Calu3 (cell line): ENCODE data around the gene FHIT. TPM values are rescaled to one million over a fixed set of nuclear protein-coding genes. Genes with fewer than 3 reads are reported as not detected.

Source experiments
- BruUV-seq: library from RNA; stranded (reverse); fragments of 400-500 nt; replicated peaks from 2 replicates; lab custom pipeline; 2021; lab: Mats Ljungman, UMichigan
- CTCF ChIA-PET: fragments of 300-600 bp; sonication (Branson Sonifier 250); formaldehyde crosslinking; loops from one replicate; lab custom pipeline; 2022; ENCODE audit warnings: antibody characterized with exemption; lab: Charles Lee
- DNase-seq: peaks from one replicate; pipeline ENCODE4 v3.0.0; 2022
- H3K27ac Mint-ChIP-seq: one replicate; pipeline ENCODE4 v1.8.0; 2022; ENCODE audit warnings: mixed read lengths; ENCODE audit not compliant: unreplicated experiment
- H3K27me3 Mint-ChIP-seq: one replicate; pipeline ENCODE4 v1.8.0; 2022; ENCODE audit warnings: mixed read lengths; ENCODE audit not compliant: unreplicated experiment
- H3K36me3 Mint-ChIP-seq: one replicate; pipeline ENCODE4 v1.8.0; 2022; ENCODE audit warnings: mild to moderate bottlenecking, moderate library complexity, mixed read lengths; ENCODE audit not compliant: insufficient read depth, unreplicated experiment
- H3K4me1 Mint-ChIP-seq: one replicate; pipeline ENCODE4 v1.8.0; 2022; ENCODE audit warnings: mild to moderate bottlenecking, low read depth, mixed read lengths; ENCODE audit not compliant: unreplicated experiment
- H3K4me3 Mint-ChIP-seq: one replicate; pipeline ENCODE4 v1.8.0; 2022; ENCODE audit warnings: mild to moderate bottlenecking, low read depth, moderate library complexity, mixed read lengths; ENCODE audit not compliant: unreplicated experiment
- H3K9me3 Mint-ChIP-seq: one replicate; pipeline ENCODE4 v1.8.0; 2022; ENCODE audit warnings: low read depth, mixed read lengths; ENCODE audit not compliant: unreplicated experiment
- CTCF ChIP-seq: fragments of 200-600 bp; IDR thresholded peaks from one replicate; pipeline ENCODE4 v1.8.0; 2022; ENCODE audit warnings: antibody characterized with exemption; ENCODE audit not compliant: unreplicated experiment
- intact Hi-C: fragments of 100-400 bp; cut with micrococcal nuclease; formaldehyde crosslinking; loops from one replicate; pipeline ENCODE4 v1.10.0; 2022; ENCODE audit not compliant: unreplicated experiment
- total RNA-seq: library from RNA; stranded (reverse); gene quantifications from 2 replicates; pipeline ENCODE4 v1.2.3, GENCODE V29; 2022

Gene FHIT
- total RNA-seq, 1 experiment from 2014 or later, result 6.2 TPM

- H3K27me3 Mint-ChIP-seq, result no peaks in the 10 kb centered on the region
- CTCF ChIA-PET, result no interaction called here
Observed at GRCh38 chr3:59886790-59887189, 1364.5 kb downstream of the FHIT start.

DNA sequence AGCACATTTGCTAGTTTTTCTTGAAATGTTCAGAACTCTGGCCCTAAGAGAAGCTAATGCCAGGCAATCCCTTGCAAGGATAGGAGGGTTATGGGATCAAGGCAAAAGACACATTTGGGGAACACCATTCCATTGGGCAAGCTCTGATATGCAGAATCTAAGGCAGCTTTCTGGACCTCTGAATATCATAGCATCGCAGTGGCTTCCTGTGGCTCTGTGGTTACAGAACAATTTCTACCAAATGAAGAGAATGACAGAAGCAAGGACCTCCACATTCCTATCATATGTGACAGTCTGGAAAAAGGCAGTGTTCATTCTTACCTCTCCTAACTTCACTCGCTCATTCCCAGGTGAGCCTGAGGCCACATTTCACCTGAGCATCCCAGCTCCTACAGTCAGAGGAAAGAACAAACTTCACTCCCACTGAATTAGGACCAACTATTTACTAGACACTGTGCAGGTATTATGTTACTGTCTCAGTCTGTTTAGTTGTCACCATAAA lies 1365.3 kb downstream of the FHIT start:
- H3K9me3 Mint-ChIP-seq, result no peaks in the 10 kb centered on the region

More at GRCh38 chr3:59886790-59887189, 1364.5 kb downstream of the FHIT start:
- intact Hi-C loops, result no loop called here
- no TSS peak for BruUV-seq
- peaks cover 2% of the 10 kb centered on the region for H3K9me3 Mint-ChIP-seq
- H3K4me3 Mint-ChIP-seq, result no peak overlapping the region
- DNase-seq, result no peak
- no peak for TF ChIP-seq CTCF
- H3K27ac Mint-ChIP-seq, result no peak overlapping the region
- no peaks in the 10 kb centered on the region for H3K4me1 Mint-ChIP-seq
- H3K36me3 Mint-ChIP-seq, result no peaks in the 10 kb centered on the region

GRCh38 chr3:59885101-59885500 lies 1366.2 kb downstream of the FHIT start:
- TF ChIP-seq CTCF, result no peak
- DNase-seq, result no peak
- Mint-ChIP-seq H3K27ac (no peak overlapping the region), H3K27me3 (no peaks in the 10 kb centered on the region), H3K4me3 (no peak overlapping the region), H3K9me3 (peaks cover 3% of the 10 kb centered on the region), H3K36me3 (no peaks in the 10 kb centered on the region), H3K4me1 (no peaks in the 10 kb centered on the region)
- intact Hi-C loops, result no loop called here
- CTCF ChIA-PET, result interaction anchor here (0.6 kb wide), 1 partner anchor 46 kb away, joined by 3 read pairs; no protein-coding TSS in a partner anchor
- BruUV-seq, result no TSS peak

More for the DNA sequence above, 1365.3 kb downstream of the FHIT start:
- no TSS peak for BruUV-seq
- DNase-seq, result no peak
- CTCF ChIA-PET, result no interaction called here
- intact Hi-C loops, result no loop called here
- no peaks in the 10 kb centered on the region for H3K36me3 Mint-ChIP-seq
- no peaks in the 10 kb centered on the region for H3K4me1 Mint-ChIP-seq
- no peaks in the 10 kb centered on the region for H3K27me3 Mint-ChIP-seq
- no peak overlapping the region for H3K27ac Mint-ChIP-seq
- TF ChIP-seq CTCF, result no peak
- H3K4me3 Mint-ChIP-seq, result no peak overlapping the region

DNA sequence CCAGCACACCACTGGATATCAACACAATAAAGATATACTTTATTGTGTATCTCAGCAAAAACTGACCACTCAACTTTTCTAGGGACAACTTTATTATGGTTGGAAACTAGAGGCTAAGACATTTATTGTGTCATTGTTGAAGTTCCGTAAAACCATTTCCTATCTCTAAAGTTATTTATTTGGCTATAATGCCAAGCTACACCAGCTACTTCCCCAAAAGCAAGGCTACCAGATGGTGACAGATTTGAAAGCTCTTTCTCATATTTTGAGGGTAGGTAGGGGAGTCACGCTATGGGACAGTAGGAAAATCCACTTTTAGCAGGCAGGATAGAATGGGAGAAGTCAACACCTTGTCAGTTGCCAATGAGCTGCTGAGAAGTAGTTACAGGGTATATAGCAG lies 1366.8 kb downstream of the FHIT start:
- no peaks in the 10 kb centered on the region for H3K36me3 Mint-ChIP-seq

More for the DNA sequence above, 1366.8 kb downstream of the FHIT start:
- H3K4me1 Mint-ChIP-seq, result no peaks in the 10 kb centered on the region
- BruUV-seq, result no TSS peak
- no peak overlapping the region for H3K27ac Mint-ChIP-seq
- CTCF ChIA-PET, result interaction anchor here (0.6 kb wide), 1 partner anchor 46 kb away, joined by 3 read pairs; no protein-coding TSS in a partner anchor
- no peak for DNase-seq
- no peaks in the 10 kb centered on the region for H3K27me3 Mint-ChIP-seq
- H3K9me3 Mint-ChIP-seq, result peaks cover 4% of the 10 kb centered on the region
- intact Hi-C loops, result no loop called here
- no peak for TF ChIP-seq CTCF
- H3K4me3 Mint-ChIP-seq, result no peak overlapping the region
